ENCODE measurements around the gene DBNDD1.

DBNDD1 gene

GRCh38 chr16:89957216-89957785, 62.0 kb downstream of the DBNDD1 start:
- Mint-ChIP-seq H3K36me3 (no peaks in the 10 kb centered on the region), H3K27ac (no peak overlapping the region), H3K4me1 (ENCODE audit: low read depth) (no peaks in the 10 kb centered on the region), H3K27me3 (no peaks in the 10 kb centered on the region), H3K9me3 (ENCODE audit: low read depth) (no peaks in the 10 kb centered on the region), H3K4me3 (no peak overlapping the region)

GRCh38 chr16:89956505-89957215, 62.6 kb downstream of the DBNDD1 start:
- no peaks in the 10 kb centered on the region for H3K27me3 Mint-ChIP-seq
- H3K9me3 Mint-ChIP-seq (ENCODE audit: low read depth), result no peaks in the 10 kb centered on the region
- H3K4me3 Mint-ChIP-seq, result no peak overlapping the region
- no peaks in the 10 kb centered on the region for H3K4me1 Mint-ChIP-seq (ENCODE audit: low read depth)
- no peak overlapping the region for H3K27ac Mint-ChIP-seq
- no peaks in the 10 kb centered on the region for H3K36me3 Mint-ChIP-seq

- Mint-ChIP-seq H3K27me3 (no peaks in the 10 kb centered on the region), H3K36me3 (no peaks in the 10 kb centered on the region), H3K4me3 (no peak overlapping the region), H3K4me1 (ENCODE audit: low read depth) (no peaks in the 10 kb centered on the region), H3K27ac (no peak overlapping the region), H3K9me3 (ENCODE audit: low read depth) (no peaks in the 10 kb centered on the region)
Observed at GRCh38 chr16:89955001-89955685, 64.1 kb downstream of the DBNDD1 start.
